Prostate gland (tissue), 2 donors: ENCODE data around the gene CENPN.

ENCODE experiments used
- POLR2A ChIP-seq: fragments of 450-650 bp; IDR thresholded peaks from one replicate; pipeline ENCODE4 v1.6.1; 2016; ENCODE audit warnings: antibody characterized with exemption, mild to moderate bottlenecking
- POLR2AphosphoS5 ChIP-seq: sonication (generic); formaldehyde crosslinking; IDR thresholded peaks from one replicate; pipeline ENCODE4 v1.6.1; 2017; ENCODE audit warnings: antibody characterized with exemption
- TF ChIP-seq, protein P1 (sequence below), 4 experiments: fragments of 200-600 bp in 2 of 4; fragments of 450-650 bp in 2 of 4; sonication (generic) in 2 of 4; IDR thresholded peaks; 1 replicate in 3 of 4; 2 replicates in 1 of 4; pipeline ENCODE4 v1.5.1; 2016 to 2019; ENCODE audit warnings: antibody characterized with exemption in 4 of 4, mild to moderate bottlenecking in 2 of 4, moderate library complexity in 2 of 4

DNA sequence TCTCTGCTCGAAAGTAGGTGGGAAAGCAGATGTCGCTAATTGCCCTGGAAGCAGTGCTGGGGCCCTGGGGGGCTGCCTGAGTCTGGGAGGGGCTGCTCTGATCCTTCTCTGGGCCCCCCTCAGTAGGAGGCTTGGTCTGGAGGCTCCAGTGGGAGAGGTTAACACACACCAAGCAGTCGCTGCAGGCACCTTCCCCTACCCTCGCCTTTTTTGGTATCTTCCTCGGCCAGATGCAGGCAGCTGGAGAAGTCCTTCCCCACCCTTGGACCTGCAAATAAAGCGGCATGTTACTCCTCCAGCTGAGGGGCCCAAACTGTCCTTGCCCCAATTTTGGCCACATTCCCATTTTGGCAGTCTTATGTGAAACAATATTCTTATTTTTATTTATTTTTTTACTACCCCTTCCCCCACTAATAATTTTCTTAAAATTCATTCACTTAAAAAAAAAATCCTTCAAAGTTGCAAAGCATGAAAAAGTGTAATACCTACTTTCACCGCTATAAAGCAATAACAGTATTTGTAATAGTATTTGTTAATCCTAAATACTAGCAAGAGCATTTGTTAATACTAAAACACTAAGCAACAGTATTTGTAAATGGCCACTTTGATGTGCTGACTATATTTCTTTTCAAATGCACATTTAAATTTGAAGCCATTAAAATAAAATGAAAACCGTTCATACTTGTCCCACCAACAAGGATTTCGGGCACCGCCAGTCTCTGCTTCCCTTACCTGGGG, 55.0 kb downstream of the CENPN start:
- TF ChIP-seq POLR2AphosphoS5 (no peak), POLR2A (no peak)
- TF ChIP-seq, protein P1, sequence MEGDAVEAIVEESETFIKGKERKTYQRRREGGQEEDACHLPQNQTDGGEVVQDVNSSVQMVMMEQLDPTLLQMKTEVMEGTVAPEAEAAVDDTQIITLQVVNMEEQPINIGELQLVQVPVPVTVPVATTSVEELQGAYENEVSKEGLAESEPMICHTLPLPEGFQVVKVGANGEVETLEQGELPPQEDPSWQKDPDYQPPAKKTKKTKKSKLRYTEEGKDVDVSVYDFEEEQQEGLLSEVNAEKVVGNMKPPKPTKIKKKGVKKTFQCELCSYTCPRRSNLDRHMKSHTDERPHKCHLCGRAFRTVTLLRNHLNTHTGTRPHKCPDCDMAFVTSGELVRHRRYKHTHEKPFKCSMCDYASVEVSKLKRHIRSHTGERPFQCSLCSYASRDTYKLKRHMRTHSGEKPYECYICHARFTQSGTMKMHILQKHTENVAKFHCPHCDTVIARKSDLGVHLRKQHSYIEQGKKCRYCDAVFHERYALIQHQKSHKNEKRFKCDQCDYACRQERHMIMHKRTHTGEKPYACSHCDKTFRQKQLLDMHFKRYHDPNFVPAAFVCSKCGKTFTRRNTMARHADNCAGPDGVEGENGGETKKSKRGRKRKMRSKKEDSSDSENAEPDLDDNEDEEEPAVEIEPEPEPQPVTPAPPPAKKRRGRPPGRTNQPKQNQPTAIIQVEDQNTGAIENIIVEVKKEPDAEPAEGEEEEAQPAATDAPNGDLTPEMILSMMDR (IDR thresholded peaks at IDR 0.05): no peak
